NOMO-1 treated with dmso at 0.1 percent for 144 hours (cell line): ENCODE data around the gene PES1.
"Not testable (repeated sequence)": the region's sequence is repeated elsewhere in the genome, so short reads cannot be mapped to it uniquely, and the experiment has no call there.

Experiments used
- DNase-seq: peaks from one replicate; lab custom pipeline; 2025; ENCODE audit not compliant: unreplicated experiment; lab: John Stamatoyannopoulos, UW

PES1 gene

GRCh38 chr22:30609260-30610185 is 17.8 kb upstream of the PES1 start:
- DNase-seq = peak; percentile 83

- DNase-seq = no peak
These were observed 16.2 kb upstream of the PES1 start for GRCh38 chr22:30607939-30608338.

DNA sequence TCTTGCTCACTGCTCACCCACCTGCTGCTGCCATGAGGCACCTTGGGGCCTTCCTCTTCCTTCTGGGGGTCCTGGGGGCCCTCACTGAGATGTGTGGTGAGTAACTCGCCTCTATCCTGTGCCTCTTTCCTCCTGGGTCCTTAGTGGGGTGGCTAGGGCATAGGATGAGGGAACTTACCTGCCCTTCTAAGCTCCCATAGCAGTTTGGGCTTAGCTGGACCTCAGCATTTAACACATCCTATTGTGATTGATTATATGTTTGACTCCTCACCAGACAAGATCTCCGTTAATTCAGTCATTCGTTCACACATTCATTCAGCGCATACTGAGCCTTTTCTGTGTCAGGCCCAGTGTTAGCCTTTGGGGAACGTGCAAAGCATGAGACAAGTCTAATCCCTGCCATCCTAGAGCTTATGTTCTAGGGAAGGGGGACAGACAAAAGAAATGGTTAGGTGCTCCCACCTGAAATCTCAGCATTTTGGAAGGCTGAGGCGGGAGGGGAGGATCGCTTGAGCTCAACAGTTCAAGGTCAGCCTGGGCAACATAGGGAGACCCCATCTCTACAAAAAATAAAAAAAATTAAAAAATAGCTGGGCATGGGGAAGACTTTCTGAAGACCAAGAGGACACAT is 15.7 kb upstream of the PES1 start:
- no peak for DNase-seq

DNA sequence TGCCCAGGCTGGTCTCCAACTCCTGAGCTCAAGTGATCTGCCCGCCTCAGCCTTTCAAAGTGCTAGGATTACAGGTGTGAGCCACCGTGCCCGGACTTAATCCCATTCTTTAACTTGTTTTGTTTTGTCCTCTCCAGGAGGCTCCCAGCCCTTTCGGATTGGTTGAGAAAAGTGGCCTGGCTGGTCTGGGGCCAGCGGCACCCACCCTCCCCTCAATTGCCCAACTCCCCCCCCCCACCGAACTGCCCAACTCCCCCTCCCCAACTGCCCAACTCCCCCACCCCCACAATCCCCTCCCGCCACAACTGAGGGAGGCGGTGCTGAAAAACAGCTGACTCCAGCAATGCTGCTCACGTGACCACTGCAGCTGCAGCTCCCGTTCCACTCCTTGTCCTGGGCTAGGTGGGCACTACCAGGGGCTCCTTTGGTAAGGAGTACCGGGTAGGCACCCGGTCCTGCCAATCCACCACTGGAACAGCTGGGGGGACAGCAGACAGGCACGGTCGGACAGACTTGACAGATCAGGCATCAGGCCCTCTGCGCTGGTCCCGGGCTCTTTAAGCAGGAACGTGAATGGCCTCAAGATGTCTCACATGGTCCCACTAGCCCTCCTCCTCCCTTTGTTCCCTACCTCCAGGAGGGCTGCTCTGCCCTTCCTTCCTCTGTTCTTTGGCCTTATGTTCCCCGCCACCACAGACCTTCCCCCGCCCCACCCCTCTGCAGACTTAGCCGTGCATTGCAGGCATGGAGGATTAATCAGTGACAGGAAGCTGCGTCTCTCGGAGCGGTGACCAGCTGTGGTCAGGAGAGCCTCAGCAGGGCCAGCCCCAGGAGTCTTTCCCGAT is 15.0 kb upstream of the PES1 start, which contains the start of gene TCN2:
TSS of gene TCN2 (plus strand) at position 720 of the 845 bp plus-strand sequence. CDS start 158 bp downstream, outside the sequence.
- DNase-seq = peak; percentile 12

DNA sequence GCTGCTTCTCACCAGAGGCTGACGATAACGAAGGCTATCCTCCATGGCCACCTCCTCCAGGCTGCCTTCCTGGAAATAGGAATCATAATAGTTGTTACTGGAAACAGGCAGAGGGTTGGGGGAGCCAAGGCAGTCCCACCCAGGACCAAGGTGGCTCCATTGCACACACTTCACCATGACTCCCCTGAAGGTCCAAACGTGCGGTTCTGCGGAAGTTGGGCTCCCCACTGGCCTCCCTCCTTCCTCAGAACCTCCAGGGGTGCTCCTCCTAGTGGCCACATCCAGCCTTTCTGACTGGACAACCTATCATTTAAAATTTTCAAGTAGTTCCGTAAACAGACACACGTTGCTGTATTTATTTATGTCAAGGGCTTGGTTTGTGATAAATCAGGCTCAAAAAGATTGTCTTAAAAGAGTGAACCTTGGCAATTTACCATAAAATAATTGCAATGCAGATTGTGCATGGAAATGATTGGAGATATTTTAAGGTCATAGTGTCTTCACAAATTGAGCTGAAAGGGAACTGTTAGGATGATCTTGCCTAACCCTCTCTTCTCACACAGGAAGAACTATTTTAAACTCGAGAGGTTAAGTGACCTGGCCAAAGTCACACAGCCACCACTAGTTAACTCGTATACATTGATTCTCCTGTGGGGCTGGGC is 13.9 kb upstream of the PES1 start:
- DNase-seq = peak; percentile 38

DNA sequence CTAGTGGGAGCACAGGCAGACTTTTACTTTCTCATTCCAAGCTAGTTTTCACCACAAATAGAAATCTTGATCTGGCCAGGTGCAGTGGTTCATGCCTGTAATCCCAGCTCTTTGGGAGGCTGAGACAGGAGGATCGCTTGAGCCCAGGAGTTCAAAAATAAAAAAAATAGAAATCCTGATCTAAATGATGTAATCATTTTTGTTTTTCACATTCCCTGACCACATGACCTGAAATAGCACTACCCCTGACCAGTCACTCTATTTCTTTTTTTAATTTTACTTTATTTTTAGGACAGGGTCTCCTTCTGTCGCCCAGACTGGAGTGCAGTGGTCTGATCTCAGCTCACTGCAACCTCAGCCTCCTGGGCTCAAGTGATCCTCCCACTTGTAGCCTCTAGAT is 13.0 kb upstream of the PES1 start:
- no peak for DNase-seq

DNA sequence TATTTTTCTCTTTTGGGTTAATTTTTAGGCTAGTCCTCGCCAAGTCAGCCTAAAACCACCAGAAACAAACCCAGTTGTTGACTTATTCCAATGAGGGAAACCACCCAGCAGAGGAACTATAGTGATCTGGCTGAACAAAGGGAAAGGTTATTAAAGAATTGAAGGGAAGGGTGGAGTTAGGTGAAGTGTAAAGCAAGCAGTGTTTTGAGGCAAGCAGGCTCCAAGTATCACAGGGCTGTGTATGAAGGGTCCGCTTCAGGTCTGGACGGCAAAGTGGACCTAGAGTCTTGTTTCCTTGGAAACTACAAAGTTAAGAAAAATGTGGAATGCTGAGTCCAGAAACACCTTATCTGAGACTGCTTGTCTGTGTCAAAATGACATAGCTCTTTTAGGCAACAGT is 12.1 kb upstream of the PES1 start:
- no peak for DNase-seq

- peak; percentile 9 for DNase-seq
These were observed 10.3 kb upstream of the PES1 start for GRCh38 chr22:30602049-30602448.

- DNase-seq = no peak
These were observed 9.8 kb upstream of the PES1 start for GRCh38 chr22:30601464-30601863.

- DNase-seq = no peak
These were observed 9.2 kb upstream of the PES1 start for GRCh38 chr22:30600921-30601320.

GRCh38 chr22:30598986-30599385 is 7.3 kb upstream of the PES1 start:
- no peak for DNase-seq

DNA sequence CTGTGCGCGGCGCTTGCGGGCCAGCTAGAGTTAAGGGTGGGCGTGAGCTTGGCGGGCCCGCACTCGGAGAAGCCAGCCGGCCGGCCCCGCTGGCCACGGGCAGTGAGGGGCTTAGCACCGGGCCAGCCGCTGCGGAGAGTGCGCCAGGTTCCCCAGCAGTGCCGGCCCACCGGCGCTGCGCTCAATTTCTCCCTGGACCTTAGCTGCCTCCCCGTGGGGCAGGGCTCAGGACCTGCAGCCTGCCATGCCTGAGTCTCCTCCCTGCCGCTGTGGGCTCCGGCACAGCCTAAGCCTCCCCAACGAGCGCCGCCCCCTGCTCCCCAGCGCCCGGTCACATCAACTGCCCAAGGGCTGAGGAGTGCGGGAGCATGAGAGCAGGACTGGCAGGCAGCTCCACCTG is 5.2 kb upstream of the PES1 start:
- no peak for DNase-seq

- no peak for DNase-seq
These were observed 4.5 kb upstream of the PES1 start for GRCh38 chr22:30596199-30596598.

DNA sequence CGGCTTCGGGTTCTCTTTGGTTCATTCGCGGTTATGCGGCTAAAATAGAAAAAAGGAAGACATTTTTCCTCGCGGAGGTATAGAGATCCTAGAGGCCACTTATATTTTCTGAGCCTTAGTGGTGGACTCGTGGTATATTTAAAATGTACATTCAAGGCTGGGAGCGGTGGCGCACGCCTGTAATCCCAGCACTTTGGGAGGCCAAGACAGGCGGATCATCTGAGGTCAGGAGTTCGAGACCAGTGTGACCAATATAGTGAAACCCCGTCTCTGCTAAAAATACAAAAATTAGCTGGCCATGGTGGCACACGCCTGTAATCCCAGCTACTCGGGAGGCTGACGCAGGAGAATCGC is 627 bp upstream of the PES1 start:
- DNase-seq = not testable (repeated sequence)

DNA sequence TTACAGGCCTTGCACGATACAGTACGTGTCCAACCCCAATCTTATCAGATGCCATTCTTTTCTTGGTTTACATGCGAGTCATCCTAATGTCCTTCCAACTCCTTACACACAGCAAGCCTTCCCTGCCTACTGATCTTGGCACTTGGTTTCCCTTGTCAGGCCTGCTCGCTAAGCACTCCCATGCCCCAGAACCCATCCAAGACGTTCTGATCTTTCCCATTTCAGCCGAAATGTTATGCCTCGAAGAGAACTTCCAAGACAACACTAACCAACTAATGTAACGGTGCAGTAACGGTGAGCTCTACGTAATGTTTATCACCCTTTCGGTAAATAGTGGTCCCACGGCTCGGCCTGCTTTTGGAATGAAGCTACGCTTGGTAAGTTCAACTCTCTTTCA is 521 bp downstream of the PES1 start:
- DNase-seq = no peak

DNA sequence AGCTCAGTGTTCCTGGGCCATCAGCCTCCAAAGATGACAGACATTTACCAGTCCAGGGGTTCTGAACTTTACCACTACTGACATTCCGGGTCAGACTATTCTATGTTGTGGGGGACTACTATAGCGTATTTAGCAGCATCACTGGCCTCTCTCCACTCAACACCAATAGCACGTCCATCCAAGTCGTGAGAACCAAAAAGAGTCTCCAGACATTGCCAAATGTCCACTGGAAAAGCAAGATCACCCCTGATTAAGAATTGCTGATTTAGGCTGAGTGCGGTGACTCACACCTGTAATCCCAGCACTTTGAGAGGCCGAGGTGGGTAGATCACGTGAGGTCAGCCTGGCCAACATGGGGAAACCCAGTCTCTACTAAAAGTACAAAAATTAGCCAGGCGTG is 5.3 kb downstream of the PES1 start:
- no peak for DNase-seq

DNA sequence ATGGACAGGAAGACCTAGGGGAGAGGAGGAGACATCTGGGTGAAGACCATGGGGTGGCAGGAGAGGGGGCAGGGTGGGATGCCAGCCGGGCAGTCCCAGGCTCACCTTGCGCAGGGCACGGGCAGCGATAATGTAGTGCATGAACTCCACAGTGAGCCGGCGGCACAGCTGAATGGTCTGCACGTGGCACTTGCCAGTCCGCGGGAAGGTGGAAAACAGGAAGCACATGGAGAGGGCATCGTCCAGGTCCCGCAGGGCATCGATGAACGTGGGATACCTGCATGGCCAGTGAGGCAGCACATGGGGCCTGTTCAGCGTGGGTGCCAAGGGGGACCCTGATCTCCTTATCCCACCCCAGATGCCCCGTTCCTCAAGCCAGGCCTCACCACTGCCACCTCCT is 7.3 kb downstream of the PES1 start:
- DNase-seq = no peak

- no peak for DNase-seq
These were observed 8.7 kb downstream of the PES1 start for GRCh38 chr22:30582788-30583545.

GRCh38 chr22:30582051-30582450 is 9.7 kb downstream of the PES1 start:
- no peak for DNase-seq

DNA sequence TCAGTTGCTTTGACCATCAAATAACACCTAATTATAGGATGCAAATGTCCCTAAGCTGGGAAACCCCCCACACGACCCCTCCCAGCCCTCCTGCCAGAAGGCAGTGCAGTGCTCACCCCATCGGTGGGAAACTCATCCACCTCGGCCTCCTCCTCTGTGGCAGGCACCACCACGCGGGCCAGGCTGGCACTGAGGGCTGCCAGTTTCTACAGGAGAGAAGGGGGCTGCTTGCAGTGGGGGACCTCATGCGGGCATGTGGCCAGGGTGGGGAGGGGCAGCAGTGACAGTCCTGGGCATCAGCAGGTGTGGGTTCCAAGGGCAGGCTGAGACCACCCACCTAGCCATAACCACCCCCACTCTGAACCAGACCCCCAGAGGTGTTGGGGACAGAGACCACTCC is 10.8 kb downstream of the PES1 start:
- no peak for DNase-seq
